Endothelial cell of hepatic sinusoid (primary cell): ENCODE measurements around the gene GNAL.

Source experiments
- in situ Hi-C: cut with HindIII; loops from 2 replicates; pipeline ENCODE4 v1.10.0; 2017; ENCODE audit warnings: low sequenced_read_pairs

GNAL gene

DNA sequence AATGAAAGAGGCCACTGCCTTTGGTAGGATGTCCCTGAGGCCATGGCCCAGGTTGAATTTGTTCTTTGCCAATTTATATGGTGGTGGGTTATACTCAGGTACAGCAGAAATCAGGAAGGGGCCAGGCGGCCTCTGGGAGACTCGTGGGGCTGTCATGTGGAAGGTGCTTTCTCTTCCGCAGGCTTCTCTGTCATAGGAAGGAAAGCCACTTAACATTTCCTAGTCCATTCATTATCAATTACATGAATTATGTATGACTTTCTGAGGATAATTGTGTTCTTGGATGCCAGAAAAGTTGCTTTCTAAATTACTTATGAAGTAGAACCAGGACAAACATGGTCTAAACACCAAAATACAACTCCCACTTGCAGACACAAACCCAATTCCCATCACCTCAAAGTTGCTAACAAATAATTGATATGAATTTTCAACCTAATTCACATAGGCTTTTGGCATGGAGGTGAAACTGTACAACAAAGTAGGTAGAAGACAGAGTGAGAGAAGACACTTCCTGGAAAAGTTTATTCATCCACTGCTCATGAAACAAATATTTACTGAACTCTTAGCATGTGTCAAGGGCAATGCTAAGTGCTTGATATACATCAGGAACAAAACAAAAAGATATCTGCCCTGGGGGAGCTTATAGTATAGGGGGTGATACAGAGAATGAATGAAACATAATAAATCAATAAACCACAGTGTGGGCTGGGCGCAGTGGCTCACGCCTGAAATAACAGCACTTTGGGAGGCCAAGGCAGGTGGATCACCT lies 111.7 kb downstream of the GNAL start:
- in situ Hi-C loops: no loop called here

DNA sequence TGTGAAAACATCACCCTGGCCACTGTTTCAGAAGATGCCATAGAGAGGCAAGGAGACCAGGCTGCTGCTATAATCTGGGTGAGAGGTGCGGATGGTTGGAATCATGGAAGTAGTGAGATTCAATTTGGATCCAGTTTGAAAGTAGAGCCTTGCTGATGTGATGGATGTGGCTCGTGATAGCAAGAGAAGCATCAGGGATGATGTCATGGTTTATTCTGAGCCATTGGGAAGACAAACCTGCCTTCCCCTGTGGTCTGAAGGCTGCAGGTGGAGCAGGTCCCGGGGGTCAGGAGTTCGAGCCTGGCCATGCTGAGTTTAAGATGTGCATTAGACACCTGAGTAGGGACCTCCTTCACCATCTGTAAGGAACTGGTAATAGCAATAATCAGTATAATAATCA lies 112.5 kb downstream of the GNAL start:
- in situ Hi-C loops: no loop called here

- in situ Hi-C loops: no loop called here
Observed at GRCh38 chr18:11802158-11802557, 113.1 kb downstream of the GNAL start.

- in situ Hi-C loops: no loop called here
Observed at GRCh38 chr18:11802586-11802985, 113.5 kb downstream of the GNAL start.

DNA sequence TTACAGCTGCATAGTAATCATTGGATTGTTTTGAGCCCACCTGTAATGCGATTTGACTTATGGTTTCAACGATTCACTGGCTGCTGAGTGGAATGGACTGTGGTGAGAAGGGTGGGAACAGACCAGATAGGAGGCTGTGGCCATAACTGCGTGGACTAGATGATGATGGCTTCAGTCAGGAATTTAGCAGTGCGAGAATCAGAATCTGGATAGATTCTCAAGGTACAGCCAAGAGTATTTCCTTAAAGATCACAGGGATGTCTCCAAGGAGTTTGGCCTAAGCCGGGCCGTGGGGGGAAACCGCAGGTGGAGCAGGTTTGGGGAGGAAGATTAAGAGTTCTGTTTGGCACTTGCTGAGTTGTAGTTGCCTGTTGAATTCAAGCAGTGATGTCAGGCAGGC lies 118.2 kb downstream of the GNAL start:
- in situ Hi-C loops: no loop called here

GRCh38 chr18:11808001-11808855 lies 119.2 kb downstream of the GNAL start:
- in situ Hi-C loops: no loop called here

- in situ Hi-C loops: no loop called here
Observed at GRCh38 chr18:11809895-11810294, 120.8 kb downstream of the GNAL start.

GRCh38 chr18:11810379-11810778 lies 121.3 kb downstream of the GNAL start:
- in situ Hi-C loops: no loop called here

DNA sequence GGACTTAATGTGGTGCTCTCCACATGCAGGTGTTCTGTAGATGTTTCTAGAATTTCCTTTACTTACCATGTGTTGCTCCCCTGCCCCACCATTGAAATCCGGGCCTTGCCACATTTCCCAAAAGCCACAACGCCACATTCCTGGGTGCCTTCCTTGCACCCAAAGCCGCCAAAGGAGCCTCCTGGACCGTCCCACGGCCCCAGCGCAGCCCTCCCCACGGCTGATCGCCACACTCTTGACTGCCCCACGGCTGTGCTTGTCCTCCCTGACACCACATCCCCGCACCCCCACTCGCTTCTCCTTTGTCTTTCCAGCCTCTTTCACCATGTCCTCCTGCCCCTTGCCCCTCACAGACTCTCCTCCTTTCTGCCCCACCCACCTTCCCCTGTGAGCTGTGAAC lies 121.9 kb downstream of the GNAL start:
- in situ Hi-C loops: no loop called here

- in situ Hi-C loops: no loop called here
Observed at GRCh38 chr18:11817229-11817628, 128.2 kb downstream of the GNAL start.

DNA sequence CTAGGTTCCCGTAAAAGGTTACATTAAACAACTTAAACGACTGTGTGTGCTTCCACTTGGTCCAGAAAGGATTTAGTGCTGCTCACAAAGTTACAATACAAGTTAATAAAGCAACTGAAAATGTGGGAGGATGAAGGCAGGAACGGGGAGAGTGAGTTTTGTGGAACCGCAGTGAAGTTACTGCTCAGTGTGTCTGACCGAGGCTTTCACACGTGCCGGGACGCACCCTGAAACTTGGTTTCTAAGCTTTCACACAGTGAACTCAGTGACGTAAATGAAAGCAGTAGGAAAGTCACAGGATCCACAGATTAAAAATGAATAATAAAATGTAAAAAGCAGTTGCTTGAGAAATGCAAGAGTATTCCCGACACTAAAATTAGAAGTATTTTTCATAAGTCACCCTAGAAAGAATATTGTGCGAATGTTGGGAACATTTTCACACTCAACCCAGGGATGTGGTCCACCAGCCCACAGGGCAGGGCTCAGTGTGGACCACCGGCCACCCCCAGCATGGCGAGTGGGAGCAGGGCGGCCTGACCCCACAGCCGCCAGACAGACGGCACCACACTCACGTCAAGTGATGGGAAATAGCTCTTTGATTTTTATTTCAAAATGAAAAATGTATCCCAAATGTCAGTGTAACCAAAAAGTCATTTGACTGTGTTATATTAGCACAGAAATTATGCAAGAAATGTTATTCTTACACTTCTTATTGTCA lies 129.6 kb downstream of the GNAL start:
- in situ Hi-C loops: no loop called here

DNA sequence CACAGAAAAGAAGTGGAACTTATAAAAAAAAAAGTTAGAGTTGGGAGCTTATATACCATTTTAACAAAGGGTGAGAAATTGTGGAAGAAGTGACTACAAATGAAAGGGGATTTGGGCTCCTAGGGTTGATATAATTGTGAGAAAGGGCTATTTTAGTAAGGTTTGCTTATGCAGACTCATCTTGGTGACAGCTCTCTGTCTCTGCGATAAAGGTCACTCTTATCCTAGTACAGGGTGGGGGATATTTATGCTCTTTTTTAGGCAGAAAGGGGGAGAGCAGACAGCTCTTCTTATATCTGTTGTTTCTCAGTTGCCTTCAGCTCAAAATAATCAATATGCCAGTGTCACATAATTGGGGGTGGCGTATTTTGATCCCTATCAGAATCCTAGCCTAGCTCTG lies 130.9 kb downstream of the GNAL start:
- in situ Hi-C loops: no loop called here

GRCh38 chr18:11820697-11821096 lies 131.6 kb downstream of the GNAL start:
- in situ Hi-C loops: no loop called here

- in situ Hi-C loops: no loop called here
Observed at GRCh38 chr18:11821208-11821607, 132.1 kb downstream of the GNAL start.

GRCh38 chr18:11821643-11822237 lies 132.7 kb downstream of the GNAL start:
- in situ Hi-C loops: no loop called here

GRCh38 chr18:11823545-11823944 lies 134.5 kb downstream of the GNAL start:
- in situ Hi-C loops: no loop called here

GRCh38 chr18:11826836-11827235 lies 137.8 kb downstream of the GNAL start:
- in situ Hi-C loops: no loop called here

DNA sequence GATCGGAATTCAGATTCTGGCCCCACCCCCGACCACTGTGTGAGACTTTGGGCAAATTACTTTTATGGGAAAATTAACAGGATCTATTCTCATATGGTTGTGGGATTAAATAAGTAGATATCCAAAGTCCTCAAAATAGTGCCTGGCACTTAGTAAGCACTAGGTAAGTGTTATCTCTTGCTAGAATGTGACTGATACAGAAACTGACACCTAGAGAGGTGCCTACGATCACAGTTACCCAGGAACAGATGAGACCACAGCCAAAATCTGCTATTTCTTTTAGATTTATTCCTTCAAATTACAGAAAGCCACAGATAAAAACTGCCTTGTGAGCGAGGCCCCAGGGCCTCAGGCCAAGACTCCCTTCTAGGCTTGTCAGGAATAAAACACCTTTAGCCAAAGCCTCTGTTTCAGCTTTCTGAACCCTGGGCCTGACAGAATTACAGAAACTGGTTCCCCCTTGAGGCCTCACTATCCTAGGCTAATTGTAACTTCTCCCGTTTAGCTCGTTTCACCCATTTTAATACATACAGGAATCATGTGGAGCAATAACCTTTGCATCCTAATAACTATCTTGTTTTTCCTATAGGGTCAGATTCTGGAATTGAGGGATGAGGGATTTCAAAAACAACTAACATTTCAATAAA lies 139.8 kb downstream of the GNAL start:
- in situ Hi-C loops: no loop called here

DNA sequence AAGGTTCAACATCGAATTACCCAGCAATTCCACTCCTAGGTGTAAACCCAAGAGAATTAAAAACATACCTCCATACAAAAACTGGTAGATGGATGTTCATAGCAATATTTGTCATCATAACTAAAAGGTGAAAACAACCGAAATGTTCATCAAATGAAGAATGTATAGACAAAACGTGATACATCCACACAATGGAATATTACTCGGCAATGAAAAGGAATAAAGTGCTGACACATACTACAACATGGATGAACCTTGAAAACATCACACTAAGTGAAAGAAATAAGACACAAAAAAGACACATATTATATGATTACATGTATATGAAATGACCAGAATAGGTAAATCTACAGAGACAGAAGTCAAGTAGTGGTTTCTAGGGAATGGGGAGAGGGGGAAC lies 141.5 kb downstream of the GNAL start:
- in situ Hi-C loops: no loop called here

DNA sequence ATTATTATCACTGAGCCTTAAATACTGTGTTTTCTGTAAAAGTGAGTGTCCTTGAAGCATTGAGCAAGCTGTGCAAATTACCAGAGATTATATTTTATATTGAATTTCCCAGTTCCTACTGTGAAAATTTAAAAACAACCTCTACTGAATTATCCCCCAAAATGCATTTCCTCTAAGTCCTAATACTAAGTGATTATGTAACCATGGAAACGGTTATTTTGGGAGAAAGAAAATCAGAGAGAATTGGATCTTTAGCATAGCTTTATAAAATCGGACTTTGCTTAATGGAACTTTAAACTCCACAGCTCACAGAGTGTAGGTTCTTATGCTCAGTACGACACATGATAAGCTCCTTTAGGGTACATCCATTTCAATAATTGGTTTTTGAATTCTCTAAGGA lies 142.9 kb downstream of the GNAL start:
- in situ Hi-C loops: no loop called here

DNA sequence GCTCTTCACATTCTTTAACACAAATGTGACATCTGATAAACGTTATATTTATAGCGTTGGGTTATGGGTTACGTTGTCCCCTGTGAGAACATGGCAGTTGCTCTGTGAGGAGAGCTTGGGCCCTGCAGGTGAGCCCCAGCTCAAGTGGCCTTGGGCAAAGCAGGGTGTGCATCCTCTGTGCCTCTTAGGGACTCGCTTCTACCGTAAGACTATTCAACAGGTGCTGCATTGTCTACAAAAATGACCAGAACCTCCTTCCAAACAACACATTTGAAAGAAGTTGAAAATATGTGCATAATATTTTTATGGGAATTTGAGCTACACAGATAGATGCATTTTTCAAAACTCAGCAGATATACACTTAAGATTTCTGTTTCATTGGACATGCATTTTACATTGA lies 145.7 kb downstream of the GNAL start:
- in situ Hi-C loops: loop anchor here (5.0 kb wide), 1 partner anchor 62 kb away; no protein-coding TSS in a partner anchor
